Measurements from ENCODE around the gene FLNB. TPM values are rescaled to one million over a fixed set of nuclear protein-coding genes. Genes with fewer than 3 reads are reported as not detected.

Gene FLNB
- total and polyA plus RNA-seq, 2 of the 13 experiments (the other 11 are each of a cell fraction or from before 2014, with no cell fraction given), result 106 to 130 TPM

DNA sequence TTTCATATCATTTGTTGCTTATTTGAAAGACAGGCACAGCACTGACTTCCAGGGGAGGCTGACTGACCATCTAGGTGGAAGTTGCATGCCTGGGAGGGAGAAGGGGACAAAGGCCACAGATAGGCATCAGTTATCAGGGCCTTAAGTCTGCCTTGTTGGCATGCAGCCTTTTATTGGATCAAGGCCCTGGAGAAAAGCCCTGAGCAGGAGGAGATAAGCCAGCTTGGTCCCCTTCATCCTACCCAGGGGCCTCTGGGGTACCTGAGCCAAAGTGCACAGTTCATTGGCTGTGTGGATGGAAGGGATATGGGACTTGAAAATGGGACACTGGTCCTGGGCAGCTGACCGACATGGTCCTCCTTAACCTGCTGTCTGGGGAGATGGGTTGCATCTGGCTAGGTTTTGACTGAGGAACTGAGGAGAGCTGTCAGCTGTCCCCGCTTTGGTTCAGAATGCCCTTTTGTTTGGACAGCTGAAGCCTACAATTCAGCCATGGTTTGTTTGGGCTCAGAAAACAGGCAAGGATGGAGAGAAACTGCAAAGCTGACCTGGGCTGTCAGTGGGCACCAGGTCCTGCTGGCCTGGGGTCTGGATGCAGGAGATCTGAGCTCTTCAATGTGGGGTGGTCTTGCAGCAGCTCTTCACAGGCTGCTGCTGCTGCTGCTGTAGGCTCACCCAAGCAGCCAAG is 60.0 kb downstream of the FLNB start (continued):
- TF ChIP-seq ZSCAN22 (CRISPR knock-in tag; IDR thresholded peaks at IDR 0.05), result no peak
- no peak for TF ChIP-seq ZSCAN12 (CRISPR knock-in tag; IDR thresholded peaks at IDR 0.05)
- TF ChIP-seq MYC (CRISPR knock-in tag; IDR thresholded peaks at IDR 0.05; ENCODE audit: borderline replicate concordance), result peak; percentile 33; the same call in 1 of the 2 replicates
- no peak; the same call in 1 of the 2 replicates for TF ChIP-seq SOX5 (CRISPR knock-in tag; IDR thresholded peaks at IDR 0.05; ENCODE audit: borderline replicate concordance)
- TF ChIP-seq ZNF331 (CRISPR knock-in tag; IDR thresholded peaks at IDR 0.05), result no peak
- TF ChIP-seq NFYB (CRISPR knock-in tag; IDR thresholded peaks at IDR 0.05), result no peak
- TF ChIP-seq ATF7-NPFF (CRISPR knock-in tag; IDR thresholded peaks at IDR 0.05; ENCODE audit: low read depth), result no peak
- TF ChIP-seq PAWR (CRISPR knock-in tag; IDR thresholded peaks at IDR 0.05; ENCODE audit: borderline replicate concordance), result no peak
- TF ChIP-seq ZMAT3 (CRISPR knock-in tag; conservative IDR thresholded peaks at IDR 0.05), result no peak
- no peak for TF ChIP-seq ATRX (CRISPR knock-in tag; IDR thresholded peaks at IDR 0.05; ENCODE audit: borderline replicate concordance)
- no peak for TF ChIP-seq ZNF292 (CRISPR knock-in tag; IDR thresholded peaks at IDR 0.05; ENCODE audit: borderline replicate concordance, low read depth)
- TF ChIP-seq TAF15 (IDR thresholded peaks at IDR 0.05; ENCODE audit: low read depth, low read length, poor library complexity, severe bottlenecking), result no peak
- TF ChIP-seq HNRNPK (IDR thresholded peaks at IDR 0.05; ENCODE audit: low read depth, low read length, poor library complexity, severe bottlenecking), result no peak
- TF ChIP-seq ZNF552 (CRISPR knock-in tag; IDR thresholded peaks at IDR 0.05; ENCODE audit: borderline replicate concordance), result no peak
- TF ChIP-seq ZNF180 (CRISPR knock-in tag; IDR thresholded peaks at IDR 0.05; ENCODE audit: borderline replicate concordance, low read depth), result no peak
- peak; percentile 71; the same call in 1 of the 2 replicates for TF ChIP-seq MTA1 (CRISPR knock-in tag; IDR thresholded peaks at IDR 0.05; ENCODE audit: borderline replicate concordance)
- TF ChIP-seq ZNF557 (CRISPR knock-in tag; IDR thresholded peaks at IDR 0.05), result no peak
- TF ChIP-seq, protein P1, sequence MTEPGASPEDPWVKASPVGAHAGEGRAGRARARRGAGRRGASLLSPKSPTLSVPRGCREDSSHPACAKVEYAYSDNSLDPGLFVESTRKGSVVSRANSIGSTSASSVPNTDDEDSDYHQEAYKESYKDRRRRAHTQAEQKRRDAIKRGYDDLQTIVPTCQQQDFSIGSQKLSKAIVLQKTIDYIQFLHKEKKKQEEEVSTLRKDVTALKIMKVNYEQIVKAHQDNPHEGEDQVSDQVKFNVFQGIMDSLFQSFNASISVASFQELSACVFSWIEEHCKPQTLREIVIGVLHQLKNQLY (CRISPR knock-in tag; IDR thresholded peaks at IDR 0.05), result no peak
- TF ChIP-seq, protein P2, sequence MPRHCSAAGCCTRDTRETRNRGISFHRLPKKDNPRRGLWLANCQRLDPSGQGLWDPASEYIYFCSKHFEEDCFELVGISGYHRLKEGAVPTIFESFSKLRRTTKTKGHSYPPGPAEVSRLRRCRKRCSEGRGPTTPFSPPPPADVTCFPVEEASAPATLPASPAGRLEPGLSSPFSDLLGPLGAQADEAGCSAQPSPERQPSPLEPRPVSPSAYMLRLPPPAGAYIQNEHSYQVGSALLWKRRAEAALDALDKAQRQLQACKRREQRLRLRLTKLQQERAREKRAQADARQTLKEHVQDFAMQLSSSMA (CRISPR knock-in tag; IDR thresholded peaks at IDR 0.05), result no peak
- no peak for TF ChIP-seq ZNF543 (CRISPR knock-in tag; IDR thresholded peaks at IDR 0.05)
- TF ChIP-seq POGZ (CRISPR knock-in tag; IDR thresholded peaks at IDR 0.05), result no peak
- TF ChIP-seq, protein P3, sequence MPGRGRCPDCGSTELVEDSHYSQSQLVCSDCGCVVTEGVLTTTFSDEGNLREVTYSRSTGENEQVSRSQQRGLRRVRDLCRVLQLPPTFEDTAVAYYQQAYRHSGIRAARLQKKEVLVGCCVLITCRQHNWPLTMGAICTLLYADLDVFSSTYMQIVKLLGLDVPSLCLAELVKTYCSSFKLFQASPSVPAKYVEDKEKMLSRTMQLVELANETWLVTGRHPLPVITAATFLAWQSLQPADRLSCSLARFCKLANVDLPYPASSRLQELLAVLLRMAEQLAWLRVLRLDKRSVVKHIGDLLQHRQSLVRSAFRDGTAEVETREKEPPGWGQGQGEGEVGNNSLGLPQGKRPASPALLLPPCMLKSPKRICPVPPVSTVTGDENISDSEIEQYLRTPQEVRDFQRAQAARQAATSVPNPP (CRISPR knock-in tag; IDR thresholded peaks at IDR 0.05), result no peak
- TF ChIP-seq, protein P4, sequence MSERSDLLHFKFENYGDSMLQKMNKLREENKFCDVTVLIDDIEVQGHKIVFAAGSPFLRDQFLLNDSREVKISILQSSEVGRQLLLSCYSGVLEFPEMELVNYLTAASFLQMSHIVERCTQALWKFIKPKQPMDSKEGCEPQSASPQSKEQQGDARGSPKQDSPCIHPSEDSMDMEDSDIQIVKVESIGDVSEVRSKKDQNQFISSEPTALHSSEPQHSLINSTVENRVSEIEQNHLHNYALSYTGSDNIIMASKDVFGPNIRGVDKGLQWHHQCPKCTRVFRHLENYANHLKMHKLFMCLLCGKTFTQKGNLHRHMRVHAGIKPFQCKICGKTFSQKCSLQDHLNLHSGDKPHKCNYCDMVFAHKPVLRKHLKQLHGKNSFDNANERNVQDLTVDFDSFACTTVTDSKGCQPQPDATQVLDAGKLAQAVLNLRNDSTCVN (CRISPR knock-in tag; IDR thresholded peaks at IDR 0.05; ENCODE audit: borderline replicate concordance), result no peak
- no peak for TF ChIP-seq NR2F2 (IDR thresholded peaks at IDR 0.05; ENCODE audit: borderline replicate concordance, low read depth)
- no peak; the same call in 1 of the 2 replicates for TF ChIP-seq ZSCAN25 (CRISPR knock-in tag; IDR thresholded peaks at IDR 0.05)
- TF ChIP-seq ZNF136 (CRISPR knock-in tag; IDR thresholded peaks at IDR 0.05; ENCODE audit: low read depth), result no peak
